NB4 (cell line): ENCODE results near the gene HMCN2.

Experiments used
- MAX ChIP-seq: IDR thresholded peaks from 2 replicates; pipeline ENCODE4 v1.6.1; 2011; ENCODE audit warnings: low read depth, low read length
- POLR2A ChIP-seq: IDR thresholded peaks from 2 replicates; pipeline ENCODE4 v1.6.1; 2011; ENCODE audit warnings: mild to moderate bottlenecking; ENCODE audit not compliant: insufficient read length; ENCODE audit errors: extremely low read depth

GRCh38 chr9:130407916-130408663, 142.5 kb downstream of the HMCN2 start:
- TF ChIP-seq MAX, result no peak
- no peak for TF ChIP-seq POLR2A
